Testis (tissue), 3 donors: ENCODE data around the gene EXOC2. TPM values are rescaled to one million over a fixed set of nuclear protein-coding genes. Genes with fewer than 3 reads are reported as not detected.

ENCODE experiments used
- DNase-seq: peaks from one replicate; pipeline ENCODE4 v3.0.0-alpha.2; 2019
- H3K27ac ChIP-seq, 2 donors: fragments of 200-600 bp; sonication (generic); one replicate each; pipeline ENCODE4 v1.5.1; 2019
- H3K27me3 ChIP-seq: fragments of 200-600 bp; sonication (generic); one replicate; pipeline ENCODE4 v1.5.1; 2019
- H3K36me3 ChIP-seq: fragments of 200-600 bp; sonication (generic); one replicate; pipeline ENCODE4 v1.5.1; 2017; ENCODE audit warnings: low read depth; ENCODE audit errors: missing control alignments
- H3K4me1 ChIP-seq: fragments of 200-600 bp; sonication (generic); one replicate; pipeline ENCODE4 v1.5.1; 2019
- H3K4me3 ChIP-seq, 2 donors: fragments of 200-600 bp; sonication (generic); one replicate each; pipeline ENCODE4 v1.5.1; 2017 to 2019
- H3K9me3 ChIP-seq: fragments of 200-600 bp; sonication (generic); one replicate; pipeline ENCODE4 v1.5.1; 2017
- POLR2A ChIP-seq: fragments of 450-650 bp; IDR thresholded peaks from one replicate; pipeline ENCODE4 v1.6.1; 2017; ENCODE audit warnings: antibody characterized with exemption, mild to moderate bottlenecking, moderate library complexity
- WGBS, 2 donors: methylation state at CpG; one replicate each; pipeline ENCODE4 v1.1.5; 2018; 5-methylcytosine and 5-hydroxymethylcytosine counted together
- intact Hi-C: fragments of 100-400 bp; cut with DNase I; formaldehyde crosslinking; loops from one replicate; pipeline ENCODE4 v1.15.1; 2023; ENCODE audit warnings: low total_unique reads
- polyA plus RNA-seq: library from polyadenylated mRNA; stranded (reverse); fragments of 350-450 nt; fragmentation: Illumina TruSeq; extraction: RNeasy Lipid Tissue Mini Kit (QIAGEN cat#74804); gene quantifications from one replicate; pipeline ENCODE4 v1.2.3, GENCODE V29; 2014; ENCODE audit warnings: low read depth, low replicate concordance; ENCODE audit not compliant: insufficient read depth
- total RNA-seq, 2 donors: library from RNA; depleted of rRNA; stranded (reverse); fragments of >200 nt; gene quantifications; one replicate each; pipeline ENCODE4 v1.2.3, GENCODE V29; 2016
- TF ChIP-seq, protein P1 (sequence below), 3 experiments: fragments of 450-650 bp in 2 of 3; fragments of 200-600 bp in 1 of 3; sonication (generic) in 1 of 3; IDR thresholded peaks; one replicate each; pipeline ENCODE4 v1.5.1; 2016 to 2019; ENCODE audit warnings: antibody characterized with exemption in 3 of 3, mild to moderate bottlenecking in 2 of 3, moderate library complexity in 1 of 3

The EXOC2 gene
- total and polyA plus RNA-seq, 3 donors from 2014 or later, result 32.8 to 51.0 (median 44.3) TPM

DNA sequence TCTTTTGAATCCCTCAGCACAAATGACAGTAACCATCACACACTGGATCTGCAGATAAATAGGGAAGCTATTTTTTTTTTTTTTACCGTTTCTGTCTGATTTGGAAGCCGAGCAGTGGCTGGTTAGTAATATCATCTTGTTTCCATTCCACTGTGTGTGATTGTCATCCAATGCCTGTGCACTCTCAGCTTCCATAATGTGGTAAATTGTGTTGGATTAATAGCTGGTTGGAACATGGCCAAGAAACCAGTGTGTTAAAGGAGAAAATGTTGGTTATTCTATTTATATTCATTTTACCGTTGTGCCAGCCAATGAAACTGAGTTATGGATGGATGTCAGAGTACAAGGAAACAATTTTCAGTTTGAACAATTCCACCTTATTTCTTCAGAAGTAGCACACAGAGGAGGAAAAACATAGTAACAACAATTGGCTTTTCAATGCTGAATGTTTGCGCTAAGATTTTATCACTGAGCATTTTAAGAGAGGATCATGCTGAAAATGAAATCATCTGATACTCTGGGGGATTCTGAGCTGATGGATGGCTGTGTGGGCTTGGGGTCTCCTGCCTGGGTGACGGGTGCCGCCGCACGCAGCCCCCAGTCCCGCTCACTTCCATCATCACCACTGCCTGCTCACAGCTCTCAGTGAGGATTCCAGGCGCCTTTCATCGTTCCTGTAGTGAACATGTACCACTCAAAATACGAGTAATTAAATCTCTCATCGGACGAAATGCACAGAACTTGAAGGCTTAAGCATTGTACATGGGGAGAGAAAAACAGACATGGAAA is 40.7 kb upstream of the EXOC2 start:
- no peaks in the 10 kb centered on the region for H3K36me3 ChIP-seq
- no peaks in the 10 kb centered on the region for H3K4me1 ChIP-seq
- 84 to 92% methylated on average over 14 of the region's 14 CpGs for WGBS, 2 donors
- no peak overlapping the region for H3K4me3 ChIP-seq
- no peaks in the 10 kb centered on the region for H3K9me3 ChIP-seq
- no peaks in the 10 kb centered on the region for H3K27me3 ChIP-seq
- TF ChIP-seq, protein P1, sequence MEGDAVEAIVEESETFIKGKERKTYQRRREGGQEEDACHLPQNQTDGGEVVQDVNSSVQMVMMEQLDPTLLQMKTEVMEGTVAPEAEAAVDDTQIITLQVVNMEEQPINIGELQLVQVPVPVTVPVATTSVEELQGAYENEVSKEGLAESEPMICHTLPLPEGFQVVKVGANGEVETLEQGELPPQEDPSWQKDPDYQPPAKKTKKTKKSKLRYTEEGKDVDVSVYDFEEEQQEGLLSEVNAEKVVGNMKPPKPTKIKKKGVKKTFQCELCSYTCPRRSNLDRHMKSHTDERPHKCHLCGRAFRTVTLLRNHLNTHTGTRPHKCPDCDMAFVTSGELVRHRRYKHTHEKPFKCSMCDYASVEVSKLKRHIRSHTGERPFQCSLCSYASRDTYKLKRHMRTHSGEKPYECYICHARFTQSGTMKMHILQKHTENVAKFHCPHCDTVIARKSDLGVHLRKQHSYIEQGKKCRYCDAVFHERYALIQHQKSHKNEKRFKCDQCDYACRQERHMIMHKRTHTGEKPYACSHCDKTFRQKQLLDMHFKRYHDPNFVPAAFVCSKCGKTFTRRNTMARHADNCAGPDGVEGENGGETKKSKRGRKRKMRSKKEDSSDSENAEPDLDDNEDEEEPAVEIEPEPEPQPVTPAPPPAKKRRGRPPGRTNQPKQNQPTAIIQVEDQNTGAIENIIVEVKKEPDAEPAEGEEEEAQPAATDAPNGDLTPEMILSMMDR (IDR thresholded peaks at IDR 0.05), result no peak
- TF ChIP-seq POLR2A, result no peak
- DNase-seq, result no peak
- H3K27ac ChIP-seq, result no peak overlapping the region
- intact Hi-C loops, result no loop called here

DNA sequence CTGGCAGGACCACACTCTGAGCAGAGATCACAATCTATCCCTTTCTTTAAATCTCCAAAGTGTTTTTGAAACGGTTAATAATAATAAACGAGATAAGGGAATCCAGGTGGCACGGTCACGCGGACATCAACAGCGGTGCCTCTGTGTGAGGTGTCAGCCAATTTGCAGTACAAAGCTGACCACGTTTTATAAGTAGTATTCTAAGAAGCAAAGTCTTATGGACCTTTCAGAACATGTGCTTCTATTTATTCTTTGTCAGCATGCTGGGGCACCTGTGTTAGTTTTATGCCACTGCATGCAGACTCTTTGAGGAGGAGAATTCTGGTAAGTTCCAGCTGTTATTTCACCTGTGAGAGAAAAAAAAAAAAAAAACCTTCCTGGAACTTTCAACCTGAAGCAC is 39.0 kb upstream of the EXOC2 start:
- Histone ChIP-seq H3K36me3 (no peaks in the 10 kb centered on the region), H3K27ac (no peak overlapping the region), H3K4me3 (no peak overlapping the region), H3K4me1 (no peaks in the 10 kb centered on the region), H3K9me3 (no peaks in the 10 kb centered on the region), H3K27me3 (no peaks in the 10 kb centered on the region)
- no peak for DNase-seq
- TF ChIP-seq, protein P1 (IDR thresholded peaks at IDR 0.05), result no peak
- TF ChIP-seq POLR2A, result no peak
- 71 to 87% methylated on average over 7 of the region's 7 CpGs for WGBS, 2 donors
- intact Hi-C loops, result no loop called here

DNA sequence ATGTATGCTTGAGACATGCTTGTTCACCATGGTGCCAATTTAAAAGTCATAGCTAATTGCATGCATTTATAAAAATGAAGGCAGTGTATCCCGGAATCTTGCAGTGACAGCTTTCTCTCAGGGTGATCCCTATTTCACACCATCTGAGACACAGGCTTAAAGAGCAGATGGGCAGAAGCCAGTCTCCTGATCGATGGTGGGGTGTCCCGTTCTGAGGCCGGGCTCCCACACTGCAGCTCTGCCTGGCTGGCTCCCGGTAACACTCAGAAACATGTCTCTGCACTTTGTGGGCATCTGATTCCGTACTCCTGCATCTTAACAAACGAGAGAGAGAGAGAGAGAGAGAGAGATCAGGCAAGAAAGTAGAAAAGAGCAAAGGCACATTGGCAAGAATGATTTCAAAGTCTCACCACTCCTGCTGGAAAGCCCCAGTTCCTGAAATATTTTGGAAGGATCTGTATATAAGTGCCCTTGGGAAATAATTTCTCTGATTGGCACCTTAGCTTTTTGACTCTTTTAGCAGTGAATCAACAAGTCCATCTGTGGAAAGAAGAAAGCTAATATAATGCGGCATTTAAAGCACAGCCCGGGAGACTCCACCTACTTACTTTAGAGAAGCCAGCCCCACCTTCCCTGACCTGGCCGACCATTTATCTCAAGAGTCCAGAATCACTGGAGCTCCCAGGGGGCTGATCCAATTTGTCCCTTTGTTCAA is 36.8 kb upstream of the EXOC2 start:
- intact Hi-C loops, result no loop called here
- TF ChIP-seq, protein P1 (IDR thresholded peaks at IDR 0.05), result no peak
- no peak for TF ChIP-seq POLR2A
- 85 to 88% methylated on average over 10 of the region's 10 CpGs for WGBS, 2 donors
- H3K27ac ChIP-seq, result no peak overlapping the region
- H3K27me3 ChIP-seq, result no peaks in the 10 kb centered on the region
- no peaks in the 10 kb centered on the region for H3K9me3 ChIP-seq
- no peaks in the 10 kb centered on the region for H3K36me3 ChIP-seq
- no peak for DNase-seq
- no peak overlapping the region for H3K4me3 ChIP-seq
- H3K4me1 ChIP-seq, result no peaks in the 10 kb centered on the region

DNA sequence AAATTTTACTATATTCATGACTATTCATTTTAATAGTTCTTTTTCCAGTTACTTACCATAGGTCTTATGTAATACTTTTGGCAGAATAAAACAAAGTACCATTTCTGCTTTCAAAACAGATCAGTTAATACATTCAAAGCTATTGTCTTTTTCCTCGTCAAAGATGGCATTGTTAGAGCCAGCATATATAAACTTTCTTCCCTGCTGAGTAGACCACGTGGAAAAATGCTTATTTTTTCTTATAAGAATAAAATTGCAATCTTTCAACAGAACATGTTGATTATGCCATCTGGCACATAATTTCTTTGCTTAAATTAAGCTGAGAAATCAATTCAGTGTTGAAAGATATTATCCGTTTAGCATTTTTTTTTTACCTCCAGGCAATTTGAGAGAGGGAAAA is 34.9 kb upstream of the EXOC2 start:
- Histone ChIP-seq H3K4me3 (no peak overlapping the region), H3K36me3 (no peaks in the 10 kb centered on the region), H3K9me3 (no peaks in the 10 kb centered on the region), H3K27ac (no peak overlapping the region), H3K27me3 (no peaks in the 10 kb centered on the region), H3K4me1 (no peaks in the 10 kb centered on the region)
- DNase-seq, result no peak
- TF ChIP-seq, protein P1 (IDR thresholded peaks at IDR 0.05), result no peak
- no peak for TF ChIP-seq POLR2A
- intact Hi-C loops, result no loop called here
- WGBS, 2 donors, result 74 to 75% methylated on average over 3 of the region's 3 CpGs
